Panc1 (cell line): ENCODE data around the gene LRP1B. TPM values are rescaled to one million over a fixed set of nuclear protein-coding genes. Genes with fewer than 3 reads are reported as not detected.

Experiments
- ATAC-seq: fragments of 200-7000 bp; cut with Tn5 transposase; 2 replicates; pipeline ENCODE4 v1.9.1; 2020; ENCODE audit warnings: mild to moderate bottlenecking, moderate library complexity
- BruUV-seq: library from RNA; stranded (reverse); fragments of 400-500 nt; replicated peaks from 2 replicates; lab custom pipeline; 2021; lab: Mats Ljungman, UMichigan
- CTCF ChIA-PET: fragments of 300-600 bp; sonication (Branson Sonifier 250); formaldehyde crosslinking; loops from one replicate; lab custom pipeline; 2022; ENCODE audit warnings: antibody characterized with exemption; lab: Charles Lee
- POLR2A ChIA-PET: fragments of 300-600 bp; sonication (Branson Sonifier 250); formaldehyde crosslinking; loops from one replicate; lab custom pipeline; 2022; ENCODE audit warnings: antibody characterized with exemption; lab: Charles Lee
- DNase-seq: peaks from one replicate; pipeline ENCODE4 v3.0.0-alpha.2; 2010; ENCODE audit warnings: low read depth, low spot score
- H3K27ac ChIP-seq: 2 replicates; pipeline ENCODE4 v1.5.1; 2011; ENCODE audit warnings: mild to moderate bottlenecking, low read length, inconsistent platforms
- H3K27me3 ChIP-seq: fragments of 200-500 bp; sonication (Bioruptor generic); 2 replicates; pipeline ENCODE4 v1.6.0; 2014; ENCODE audit warnings: low read length, inconsistent platforms; ENCODE audit not compliant: control insufficient read depth, insufficient read depth
- H3K36me3 ChIP-seq: fragments of 200-500 bp; sonication (Bioruptor generic); 2 replicates; pipeline ENCODE4 v1.5.1; 2014; ENCODE audit warnings: inconsistent platforms, mild to moderate bottlenecking, low read length, moderate library complexity; ENCODE audit not compliant: control insufficient read depth, insufficient read depth
- H3K4me1 ChIP-seq: 2 replicates; pipeline ENCODE4 v1.5.1; 2011; ENCODE audit warnings: inconsistent platforms, mild to moderate bottlenecking, low read length, moderate library complexity; ENCODE audit not compliant: control insufficient read depth, insufficient read depth
- H3K4me3 ChIP-seq, 2 experiments: 2 replicates each; pipeline ENCODE4 v1.5.1; 2011 to 2012; ENCODE audit warnings: low read depth in 2 of 2, low read length in 2 of 2, mild to moderate bottlenecking in 2 of 2, inconsistent platforms in 1 of 2, moderate library complexity in 1 of 2
- H3K9me3 ChIP-seq: fragments of 200-500 bp; sonication (Bioruptor generic); 2 replicates; pipeline ENCODE4 v1.5.1; 2014; ENCODE audit warnings: low read depth, mild to moderate bottlenecking, inconsistent platforms, low read length, moderate library complexity; ENCODE audit not compliant: control insufficient read depth, insufficient read depth
- CTCF ChIP-seq: fragments of 450-650 bp; IDR thresholded peaks from 2 replicates; pipeline ENCODE4 v1.5.1; 2017; ENCODE audit warnings: mild to moderate bottlenecking
- POLR2AphosphoS5 ChIP-seq: IDR thresholded peaks from 2 replicates; pipeline ENCODE4 v1.6.1; 2012; ENCODE audit warnings: mild to moderate bottlenecking, low read depth, low read length, moderate library complexity
- REST ChIP-seq, 2 experiments: IDR thresholded peaks; 2 replicates each; pipeline ENCODE4 v1.6.1; 2011 to 2012; ENCODE audit warnings: low read depth in 2 of 2, control low read depth in 1 of 2, low read length in 1 of 2, mild to moderate bottlenecking in 1 of 2, moderate library complexity in 1 of 2; ENCODE audit not compliant: insufficient read depth in 1 of 2
- SIN3A ChIP-seq: IDR thresholded peaks from 2 replicates; pipeline ENCODE4 v1.6.1; 2012; ENCODE audit warnings: low read depth, mild to moderate bottlenecking, low read length, moderate library complexity, borderline replicate concordance; ENCODE audit not compliant: insufficient read depth
- TCF7L2 ChIP-seq: IDR thresholded peaks from 2 replicates; pipeline ENCODE4 v1.6.1; 2011; ENCODE audit warnings: mild to moderate bottlenecking, low read depth, low read length, inconsistent platforms
- in situ Hi-C: cut with HindIII; loops from 2 replicates; pipeline ENCODE4 v1.10.0; 2016; ENCODE audit warnings: low sequenced_read_pairs, low pct_unique_long_range_greater_than_20kb
- intact Hi-C: fragments of 100-400 bp; cut with micrococcal nuclease; formaldehyde crosslinking; loops from one replicate; pipeline ENCODE4 v1.10.0; 2022; ENCODE audit not compliant: unreplicated experiment
- total RNA-seq: library from RNA; stranded (reverse); gene quantifications from one replicate; pipeline ENCODE4 v1.2.1, GENCODE V29; 2021; ENCODE audit not compliant: unreplicated experiment

The LRP1B gene
- total RNA-seq, 1 experiment from 2014 or later = 0.54 TPM

GRCh38 chr2:141782574-141782973, 348.2 kb downstream of the LRP1B start:
- H3K27me3 ChIP-seq = no peaks in the 10 kb centered on the region
- ChIA-PET CTCF (interaction anchor here (0.6 kb wide), 1 partner anchor 12 kb away, joined by 3 read pairs; no protein-coding TSS in a partner anchor), POLR2A (no interaction called here)
- no peaks in the 10 kb centered on the region for H3K36me3 ChIP-seq
- in situ Hi-C loops (no loop called here), intact Hi-C loops (no loop called here)
- TF ChIP-seq CTCF (no peak), TCF7L2 (no peak), POLR2AphosphoS5 (no peak), REST (IDR thresholded peaks at IDR 0.05; ENCODE audit: insufficient read depth in 1 of 2, low read depth in 2 of 2, low read length in 1 of 2) (no peak), SIN3A (no peak)
- DNase-seq = no peak
- no peak for ATAC-seq
- no peaks in the 10 kb centered on the region for H3K4me1 ChIP-seq
- H3K9me3 ChIP-seq = no peaks in the 10 kb centered on the region
- H3K27ac ChIP-seq = no peak overlapping the region
- BruUV-seq = no TSS peak
- H3K4me3 ChIP-seq = no peak overlapping the region

GRCh38 chr2:141778315-141778835, 352.4 kb downstream of the LRP1B start:
- no peaks in the 10 kb centered on the region for H3K27me3 ChIP-seq
- no peak overlapping the region for H3K27ac ChIP-seq
- ChIA-PET POLR2A (no interaction called here), CTCF (no interaction called here)
- H3K4me1 ChIP-seq = no peaks in the 10 kb centered on the region
- in situ Hi-C loops = no loop called here
- TF ChIP-seq TCF7L2 (no peak), SIN3A (no peak), REST (IDR thresholded peaks at IDR 0.05; ENCODE audit: insufficient read depth in 1 of 2, low read depth in 2 of 2, low read length in 1 of 2) (no peak), POLR2AphosphoS5 (no peak), CTCF (no peak)
- intact Hi-C loops = no loop called here
- no peak for DNase-seq
- no peaks in the 10 kb centered on the region for H3K36me3 ChIP-seq
- ATAC-seq = no peak
- H3K4me3 ChIP-seq = no peak overlapping the region
- H3K9me3 ChIP-seq = no peaks in the 10 kb centered on the region
- no TSS peak for BruUV-seq
